NCI-H1105 treated with DMSO at 0.1 percent for 48 hours (cell line): Measurements from ENCODE around the gene SLCO3A1.
"Not testable (repeated sequence)": the region's sequence is repeated elsewhere in the genome, so short reads cannot be mapped to it uniquely, and the experiment has no call there.

ENCODE experiments used
- DNase-seq: peaks from one replicate; lab custom pipeline; 2025; lab: John Stamatoyannopoulos, UW

Gene SLCO3A1

GRCh38 chr15:91940496-91941381, 87.2 kb downstream of the SLCO3A1 start:
- no peak for DNase-seq

GRCh38 chr15:91941871-91942658, 88.6 kb downstream of the SLCO3A1 start:
- no peak for DNase-seq

- DNase-seq, result no peak
Measured at GRCh38 chr15:91942720-91943394, 89.3 kb downstream of the SLCO3A1 start.

- no peak for DNase-seq
Measured at GRCh38 chr15:91944331-91944730, 90.8 kb downstream of the SLCO3A1 start.

GRCh38 chr15:91945385-91945784, 91.9 kb downstream of the SLCO3A1 start:
- no peak for DNase-seq

GRCh38 chr15:91946075-91946474, 92.6 kb downstream of the SLCO3A1 start:
- no peak for DNase-seq

- no peak for DNase-seq
Measured at GRCh38 chr15:91946581-91947292, 93.2 kb downstream of the SLCO3A1 start.

- DNase-seq, result no peak
Measured at GRCh38 chr15:91947293-91947679, 93.8 kb downstream of the SLCO3A1 start.

- no peak for DNase-seq
Measured at GRCh38 chr15:91947683-91948608, 94.4 kb downstream of the SLCO3A1 start.

GRCh38 chr15:91949361-91949760, 95.9 kb downstream of the SLCO3A1 start:
- DNase-seq, result no peak

GRCh38 chr15:91950054-91950453, 96.5 kb downstream of the SLCO3A1 start:
- no peak for DNase-seq

- no peak for DNase-seq
Measured at GRCh38 chr15:91950631-91951329, 97.3 kb downstream of the SLCO3A1 start.

GRCh38 chr15:91952216-91952615, 98.7 kb downstream of the SLCO3A1 start:
- DNase-seq, result no peak

- DNase-seq, result no peak
Measured at GRCh38 chr15:91953432-91953831, 99.9 kb downstream of the SLCO3A1 start.

GRCh38 chr15:91954292-91954691, 100.8 kb downstream of the SLCO3A1 start:
- DNase-seq, result no peak

- DNase-seq, result no peak
Measured at GRCh38 chr15:91956026-91956723, 102.7 kb downstream of the SLCO3A1 start.

GRCh38 chr15:91961357-91961756, 107.8 kb downstream of the SLCO3A1 start:
- DNase-seq, result no peak

- DNase-seq, result not testable (repeated sequence)
Measured at GRCh38 chr15:91963747-91964146, 110.2 kb downstream of the SLCO3A1 start.

- no peak for DNase-seq
Measured at GRCh38 chr15:91965501-91966193, 112.1 kb downstream of the SLCO3A1 start.
